Measurements from ENCODE around the gene RAPH1. TPM values are rescaled to one million over a fixed set of nuclear protein-coding genes. Genes with fewer than 3 reads are reported as not detected.

Gene RAPH1
- total RNA-seq, 1 experiment from 2014 or later: 31.4 TPM

DNA sequence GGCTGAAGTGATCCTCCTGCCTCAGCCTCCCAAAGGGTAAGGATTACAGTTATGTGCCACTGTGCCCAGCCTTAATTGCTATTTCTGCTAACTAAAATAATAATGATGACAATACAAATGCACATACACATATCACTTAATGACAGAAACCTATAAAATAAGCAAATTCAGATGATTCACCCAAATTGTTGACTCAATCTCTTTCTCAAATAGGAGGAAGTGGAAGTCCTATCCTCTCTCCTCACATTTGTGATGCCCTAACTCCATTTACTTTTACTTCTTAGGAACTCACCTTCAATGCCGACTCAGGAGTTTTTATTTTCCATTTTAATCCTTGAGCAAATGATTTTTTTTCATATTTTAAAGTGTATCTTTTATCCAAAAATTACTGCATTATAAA is 24.5 kb upstream of the RAPH1 start:
- TF ChIP-seq TCF7L2 (IDR thresholded peaks at IDR 0.05; ENCODE audit: low read depth, low read length) (no peak), POLR2AphosphoS5 (IDR thresholded peaks at IDR 0.05; ENCODE audit: low read depth, low read length) (no peak), SIN3A (IDR thresholded peaks at IDR 0.05; ENCODE audit: borderline replicate concordance, insufficient read depth, low read depth, low read length) (no peak)
- TF ChIP-seq, protein P1, sequence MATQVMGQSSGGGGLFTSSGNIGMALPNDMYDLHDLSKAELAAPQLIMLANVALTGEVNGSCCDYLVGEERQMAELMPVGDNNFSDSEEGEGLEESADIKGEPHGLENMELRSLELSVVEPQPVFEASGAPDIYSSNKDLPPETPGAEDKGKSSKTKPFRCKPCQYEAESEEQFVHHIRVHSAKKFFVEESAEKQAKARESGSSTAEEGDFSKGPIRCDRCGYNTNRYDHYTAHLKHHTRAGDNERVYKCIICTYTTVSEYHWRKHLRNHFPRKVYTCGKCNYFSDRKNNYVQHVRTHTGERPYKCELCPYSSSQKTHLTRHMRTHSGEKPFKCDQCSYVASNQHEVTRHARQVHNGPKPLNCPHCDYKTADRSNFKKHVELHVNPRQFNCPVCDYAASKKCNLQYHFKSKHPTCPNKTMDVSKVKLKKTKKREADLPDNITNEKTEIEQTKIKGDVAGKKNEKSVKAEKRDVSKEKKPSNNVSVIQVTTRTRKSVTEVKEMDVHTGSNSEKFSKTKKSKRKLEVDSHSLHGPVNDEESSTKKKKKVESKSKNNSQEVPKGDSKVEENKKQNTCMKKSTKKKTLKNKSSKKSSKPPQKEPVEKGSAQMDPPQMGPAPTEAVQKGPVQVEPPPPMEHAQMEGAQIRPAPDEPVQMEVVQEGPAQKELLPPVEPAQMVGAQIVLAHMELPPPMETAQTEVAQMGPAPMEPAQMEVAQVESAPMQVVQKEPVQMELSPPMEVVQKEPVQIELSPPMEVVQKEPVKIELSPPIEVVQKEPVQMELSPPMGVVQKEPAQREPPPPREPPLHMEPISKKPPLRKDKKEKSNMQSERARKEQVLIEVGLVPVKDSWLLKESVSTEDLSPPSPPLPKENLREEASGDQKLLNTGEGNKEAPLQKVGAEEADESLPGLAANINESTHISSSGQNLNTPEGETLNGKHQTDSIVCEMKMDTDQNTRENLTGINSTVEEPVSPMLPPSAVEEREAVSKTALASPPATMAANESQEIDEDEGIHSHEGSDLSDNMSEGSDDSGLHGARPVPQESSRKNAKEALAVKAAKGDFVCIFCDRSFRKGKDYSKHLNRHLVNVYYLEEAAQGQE (IDR thresholded peaks at IDR 0.05; ENCODE audit: insufficient read depth in 1 of 2, low read depth in 2 of 2, low read length in 1 of 2): no peak
- TF ChIP-seq, protein P2, sequence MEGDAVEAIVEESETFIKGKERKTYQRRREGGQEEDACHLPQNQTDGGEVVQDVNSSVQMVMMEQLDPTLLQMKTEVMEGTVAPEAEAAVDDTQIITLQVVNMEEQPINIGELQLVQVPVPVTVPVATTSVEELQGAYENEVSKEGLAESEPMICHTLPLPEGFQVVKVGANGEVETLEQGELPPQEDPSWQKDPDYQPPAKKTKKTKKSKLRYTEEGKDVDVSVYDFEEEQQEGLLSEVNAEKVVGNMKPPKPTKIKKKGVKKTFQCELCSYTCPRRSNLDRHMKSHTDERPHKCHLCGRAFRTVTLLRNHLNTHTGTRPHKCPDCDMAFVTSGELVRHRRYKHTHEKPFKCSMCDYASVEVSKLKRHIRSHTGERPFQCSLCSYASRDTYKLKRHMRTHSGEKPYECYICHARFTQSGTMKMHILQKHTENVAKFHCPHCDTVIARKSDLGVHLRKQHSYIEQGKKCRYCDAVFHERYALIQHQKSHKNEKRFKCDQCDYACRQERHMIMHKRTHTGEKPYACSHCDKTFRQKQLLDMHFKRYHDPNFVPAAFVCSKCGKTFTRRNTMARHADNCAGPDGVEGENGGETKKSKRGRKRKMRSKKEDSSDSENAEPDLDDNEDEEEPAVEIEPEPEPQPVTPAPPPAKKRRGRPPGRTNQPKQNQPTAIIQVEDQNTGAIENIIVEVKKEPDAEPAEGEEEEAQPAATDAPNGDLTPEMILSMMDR (IDR thresholded peaks at IDR 0.05): no peak
- no peak for DNase-seq (ENCODE audit: low read depth, low spot score)
- Histone ChIP-seq H3K27me3 (ENCODE audit: control insufficient read depth, insufficient read depth, low read length) (peaks cover 2% of the 10 kb centered on the region), H3K9me3 (ENCODE audit: control insufficient read depth, insufficient read depth, low read depth, low read length) (no peaks in the 10 kb centered on the region), H3K4me1 (ENCODE audit: control insufficient read depth, insufficient read depth, low read length) (no peaks in the 10 kb centered on the region), H3K4me3 (ENCODE audit: low read depth in 2 of 2, low read length in 2 of 2) (no peak overlapping the region), H3K27ac (ENCODE audit: low read length) (no peak overlapping the region), H3K36me3 (ENCODE audit: control insufficient read depth, insufficient read depth, low read length) (no peaks in the 10 kb centered on the region)
- no TSS peak for BruUV-seq (replicated peaks)
- in situ Hi-C loops (cut with HindIII; ENCODE audit: low pct_unique_long_range_greater_than_20kb, low sequenced_read_pairs) (no loop called here), intact Hi-C loops (cut with micrococcal nuclease; ENCODE audit: unreplicated experiment) (no loop called here)
- POLR2A ChIA-PET: no interaction called here
- ATAC-seq: no peak
- CTCF ChIA-PET: no interaction called here

DNA sequence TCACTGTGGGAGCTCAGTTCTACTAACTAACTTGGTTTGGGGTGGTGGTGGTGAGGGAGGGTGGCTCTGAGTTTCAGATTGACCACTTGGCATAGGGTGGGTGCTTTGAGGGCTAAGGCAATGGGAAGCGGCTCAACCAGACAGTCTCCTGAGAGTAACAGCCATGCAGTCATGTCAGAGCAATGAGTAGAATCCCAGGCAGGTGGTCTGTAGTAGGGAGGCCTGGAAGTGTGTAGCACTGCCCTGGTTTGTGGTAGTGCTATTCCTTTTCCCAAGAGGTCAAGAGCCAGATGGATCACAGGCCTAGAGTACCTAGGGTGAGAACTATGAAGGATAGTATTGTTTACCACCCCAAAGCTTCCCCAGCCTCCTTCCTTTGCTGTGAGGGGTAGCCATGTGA is 18.7 kb upstream of the RAPH1 start:
- TF ChIP-seq TCF7L2 (IDR thresholded peaks at IDR 0.05; ENCODE audit: low read depth, low read length) (no peak), POLR2AphosphoS5 (IDR thresholded peaks at IDR 0.05; ENCODE audit: low read depth, low read length) (no peak), SIN3A (IDR thresholded peaks at IDR 0.05; ENCODE audit: borderline replicate concordance, insufficient read depth, low read depth, low read length) (no peak)
- TF ChIP-seq, protein P1 (IDR thresholded peaks at IDR 0.05; ENCODE audit: insufficient read depth in 1 of 2, low read depth in 2 of 2, low read length in 1 of 2): no peak
- TF ChIP-seq, protein P2 (IDR thresholded peaks at IDR 0.05): no peak
- no TSS peak for BruUV-seq (replicated peaks)
- DNase-seq (ENCODE audit: low read depth, low spot score) (no peak), ATAC-seq (no peak)
- POLR2A ChIA-PET: no interaction called here
- CTCF ChIA-PET: no interaction called here
- in situ Hi-C loops (cut with HindIII; ENCODE audit: low pct_unique_long_range_greater_than_20kb, low sequenced_read_pairs): no loop called here
- Histone ChIP-seq H3K9me3 (ENCODE audit: control insufficient read depth, insufficient read depth, low read depth, low read length) (no peaks in the 10 kb centered on the region), H3K27ac (ENCODE audit: low read length) (no peak overlapping the region), H3K4me1 (ENCODE audit: control insufficient read depth, insufficient read depth, low read length) (no peaks in the 10 kb centered on the region), H3K36me3 (ENCODE audit: control insufficient read depth, insufficient read depth, low read length) (no peaks in the 10 kb centered on the region), H3K4me3 (ENCODE audit: low read depth in 2 of 2, low read length in 2 of 2) (no peak overlapping the region), H3K27me3 (ENCODE audit: control insufficient read depth, insufficient read depth, low read length) (no peaks in the 10 kb centered on the region)
- intact Hi-C loops (cut with micrococcal nuclease; ENCODE audit: unreplicated experiment): no loop called here

Measured in Panc1 (cell line).